ENCODE data around the gene CDK10.

The CDK10 gene

DNA sequence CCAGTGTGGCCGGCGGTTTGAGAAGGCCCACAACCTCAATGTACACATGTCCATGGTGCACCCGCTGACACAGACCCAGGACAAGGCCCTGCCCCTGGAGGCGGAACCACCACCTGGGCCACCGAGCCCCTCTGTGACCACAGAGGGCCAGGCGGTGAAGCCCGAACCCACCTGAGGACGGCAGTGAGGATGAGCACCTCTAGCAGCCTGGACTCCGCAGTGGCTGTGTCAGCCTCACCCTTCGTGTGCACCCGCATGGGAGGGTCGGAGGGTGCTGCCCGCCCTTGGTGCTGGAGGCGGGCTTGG is 51.5 kb downstream of the CDK10 start:
- no peak for DNase-seq

DNA sequence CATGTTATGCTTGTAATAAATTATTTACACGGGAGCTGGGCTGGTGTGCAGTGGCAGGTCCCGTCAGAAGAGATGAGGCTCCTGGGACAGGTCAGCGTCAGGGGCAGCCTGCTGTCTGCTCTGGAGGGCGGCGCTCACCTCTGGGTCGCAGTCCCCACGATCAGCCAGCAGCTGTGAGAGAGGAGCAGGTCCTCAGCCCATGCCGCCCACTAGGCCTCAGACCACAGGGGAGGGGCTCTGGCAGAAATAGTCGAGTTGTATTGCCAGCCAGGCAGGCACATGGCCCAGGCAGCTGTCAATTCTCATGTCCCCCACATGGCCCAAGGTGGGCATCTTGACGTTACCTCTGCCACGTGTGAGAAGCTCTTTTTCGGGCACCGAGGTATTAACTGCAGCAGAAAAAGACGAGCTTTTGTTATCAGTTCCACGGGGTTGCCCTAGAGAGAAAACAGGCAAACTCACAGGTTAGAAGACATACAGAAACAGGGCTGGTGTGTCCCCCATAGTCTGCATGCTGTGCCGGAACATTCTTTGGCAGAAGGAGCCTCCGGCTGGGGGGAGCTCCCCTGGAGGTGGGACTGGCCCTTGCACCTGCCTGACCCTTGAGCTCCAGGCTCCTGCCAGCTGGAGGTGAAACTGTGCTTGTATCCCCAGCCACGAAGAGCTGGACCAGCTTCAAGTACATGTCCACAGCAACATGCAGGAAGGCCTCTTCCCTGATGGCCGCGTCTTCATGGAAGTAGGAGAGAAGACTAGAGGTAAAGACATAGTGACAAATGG is 52.2 kb downstream of the CDK10 start:
- DNase-seq: no peak

DNA sequence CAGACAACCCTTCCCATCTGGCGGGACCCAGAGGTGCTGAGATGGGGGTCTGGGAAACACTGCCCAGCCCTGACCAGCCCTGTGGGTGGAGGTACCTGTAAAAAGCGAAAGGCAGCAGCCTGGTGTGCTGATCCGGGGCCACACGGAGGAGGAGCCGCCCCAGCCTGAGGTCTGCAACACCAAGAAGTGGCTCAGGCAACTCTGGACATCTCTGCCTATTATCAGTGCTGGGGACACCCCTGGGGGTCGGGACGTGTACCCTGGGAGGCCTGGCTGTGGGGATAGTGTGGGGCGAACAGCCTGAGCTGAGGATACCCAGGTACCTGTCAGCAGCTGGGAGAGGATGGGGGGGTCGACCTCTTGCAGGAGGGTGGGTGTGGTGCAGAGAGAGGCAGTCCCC is 52.9 kb downstream of the CDK10 start:
- no peak for DNase-seq

DNA sequence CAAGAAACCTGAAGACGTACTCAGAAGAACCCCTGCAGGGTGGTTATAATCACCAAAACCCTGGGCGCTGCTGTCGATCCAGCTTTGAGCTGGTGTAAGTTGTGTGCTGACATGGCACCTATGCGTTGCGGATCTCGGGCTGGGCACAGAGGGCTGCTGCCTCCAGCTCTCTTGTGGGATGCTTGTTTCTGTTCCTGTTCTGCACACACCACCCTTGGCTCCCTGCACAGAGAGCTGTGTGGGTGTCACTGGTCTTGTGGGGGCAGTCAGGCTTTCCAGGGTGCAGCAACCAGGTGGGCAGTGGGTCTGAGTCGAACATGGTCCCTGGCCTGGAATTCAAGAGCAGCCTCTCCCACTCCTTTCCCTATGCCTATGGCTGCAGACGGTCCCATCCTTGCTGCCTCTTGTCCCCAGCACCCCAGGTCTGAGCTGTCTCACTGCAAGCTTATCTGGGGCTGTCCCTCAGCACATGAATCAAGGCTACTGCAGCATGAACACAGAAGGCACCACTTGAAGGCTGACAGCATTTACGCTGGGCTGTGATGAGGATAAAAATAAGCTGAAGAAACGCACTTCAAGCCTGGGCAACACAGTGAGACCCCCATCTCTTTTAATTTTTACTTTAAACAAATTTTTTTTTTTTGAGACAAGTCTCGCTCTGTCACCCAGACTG is 55.0 kb downstream of the CDK10 start:
- no peak for DNase-seq

DNA sequence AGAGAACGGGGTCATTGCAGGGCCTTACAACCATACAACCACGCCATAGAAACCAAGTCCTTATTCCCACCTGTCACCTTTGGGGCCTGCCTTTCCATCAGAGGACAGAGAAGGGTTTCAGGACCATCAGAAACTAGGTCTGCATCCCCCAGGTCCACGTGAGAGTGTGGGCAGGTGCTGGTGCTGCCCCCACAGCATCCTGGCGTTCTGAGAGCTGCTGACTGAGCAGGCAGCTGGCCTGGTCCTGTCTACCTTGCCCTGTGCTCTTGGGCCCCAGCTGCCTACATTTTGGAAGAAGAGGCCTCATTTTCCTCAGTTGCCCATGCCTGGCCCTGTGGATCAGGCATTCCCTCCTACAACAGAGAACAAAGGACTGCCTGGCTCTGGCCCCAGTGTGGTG is 56.5 kb downstream of the CDK10 start:
- DNase-seq: no peak

DNA sequence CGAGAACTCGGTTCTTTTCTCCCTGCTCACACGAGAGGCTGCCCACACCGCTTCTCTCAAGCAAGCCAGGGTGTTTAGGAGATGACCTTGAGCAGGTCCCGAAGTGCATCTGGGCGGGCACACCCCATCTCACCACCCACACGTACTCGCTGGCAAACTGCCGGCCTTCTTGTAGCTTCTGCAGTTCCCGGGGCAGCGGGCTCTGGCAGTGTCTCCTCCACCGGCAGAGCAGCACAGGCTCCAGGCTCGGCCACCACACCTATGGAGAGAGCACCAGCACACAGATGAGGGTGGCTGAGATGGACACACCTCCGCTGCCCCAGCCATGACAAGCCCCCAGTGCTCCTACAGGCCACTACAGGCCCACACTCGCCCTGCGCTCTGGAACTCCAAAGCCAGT is 58.3 kb downstream of the CDK10 start:
- DNase-seq: no peak

Measured in stimulated activated CD4-positive, alpha-beta T cell treated with anti-CD3 and anti-CD28 coated beads, Interleukin-15, amount 100 ng/mL, for 24 hours (primary cell).